Suprapubic skin (tissue), 4 donors: ENCODE results near the gene RPE. TPM values are rescaled to one million over a fixed set of nuclear protein-coding genes. Genes with fewer than 3 reads are reported as not detected.

ENCODE experiments used
- DNase-seq, 2 donors: peaks; one replicate each; pipeline ENCODE4 v3.0.0-alpha.2; 2019; ENCODE audit warnings: low spot score in 2 of 2
- H3K27ac ChIP-seq: fragments of 200-600 bp; sonication (generic); one replicate; pipeline ENCODE4 v1.5.1; 2019
- H3K27me3 ChIP-seq: fragments of 200-600 bp; sonication (generic); one replicate; pipeline ENCODE4 v1.5.1; 2019
- H3K36me3 ChIP-seq: fragments of 200-600 bp; sonication (generic); one replicate; pipeline ENCODE4 v1.5.1; 2019
- H3K4me1 ChIP-seq: fragments of 200-600 bp; sonication (generic); one replicate; pipeline ENCODE4 v1.5.1; 2019
- H3K4me3 ChIP-seq: fragments of 200-600 bp; sonication (generic); one replicate; pipeline ENCODE4 v1.5.1; 2019; ENCODE audit warnings: mild to moderate bottlenecking
- H3K9me3 ChIP-seq: fragments of 200-600 bp; sonication (generic); one replicate; pipeline ENCODE4 v1.5.1; 2019
- EP300 ChIP-seq: sonication (generic); formaldehyde crosslinking; IDR thresholded peaks from one replicate; pipeline ENCODE4 v1.6.1; 2017; ENCODE audit warnings: antibody characterized with exemption
- POLR2A ChIP-seq, 2 donors: fragments of 450-650 bp; IDR thresholded peaks; one replicate each; pipeline ENCODE4 v1.6.1; 2017; ENCODE audit warnings: antibody characterized with exemption in 2 of 2, mild to moderate bottlenecking in 2 of 2, moderate library complexity in 2 of 2
- POLR2AphosphoS5 ChIP-seq, 3 donors: sonication (generic); formaldehyde crosslinking; IDR thresholded peaks; one replicate each; pipeline ENCODE4 v1.6.1; 2017; ENCODE audit warnings: antibody characterized with exemption in 3 of 3
- WGBS: methylation state at CpG from one replicate; pipeline ENCODE4 v1.1.5; 2018; 5-methylcytosine and 5-hydroxymethylcytosine counted together
- total RNA-seq, 4 donors: library from RNA; depleted of rRNA; stranded (reverse); fragments of >200 nt; gene quantifications; one replicate each; pipeline ENCODE4 v1.1.0, GENCODE V29; 2016
- TF ChIP-seq, protein P1 (sequence below), 2 donors: fragments of 200-600 bp in 1 of 2; fragments of 450-650 bp in 1 of 2; sonication (generic) in 1 of 2; IDR thresholded peaks; one replicate each; pipeline ENCODE4 v1.5.1; 2016 to 2019; ENCODE audit warnings: antibody characterized with exemption in 2 of 2, mild to moderate bottlenecking in 1 of 2, moderate library complexity in 1 of 2

RPE gene
- total RNA-seq, result 10 to 100 TPM; 33.6 to 74.0 (median 46.6) TPM

DNA sequence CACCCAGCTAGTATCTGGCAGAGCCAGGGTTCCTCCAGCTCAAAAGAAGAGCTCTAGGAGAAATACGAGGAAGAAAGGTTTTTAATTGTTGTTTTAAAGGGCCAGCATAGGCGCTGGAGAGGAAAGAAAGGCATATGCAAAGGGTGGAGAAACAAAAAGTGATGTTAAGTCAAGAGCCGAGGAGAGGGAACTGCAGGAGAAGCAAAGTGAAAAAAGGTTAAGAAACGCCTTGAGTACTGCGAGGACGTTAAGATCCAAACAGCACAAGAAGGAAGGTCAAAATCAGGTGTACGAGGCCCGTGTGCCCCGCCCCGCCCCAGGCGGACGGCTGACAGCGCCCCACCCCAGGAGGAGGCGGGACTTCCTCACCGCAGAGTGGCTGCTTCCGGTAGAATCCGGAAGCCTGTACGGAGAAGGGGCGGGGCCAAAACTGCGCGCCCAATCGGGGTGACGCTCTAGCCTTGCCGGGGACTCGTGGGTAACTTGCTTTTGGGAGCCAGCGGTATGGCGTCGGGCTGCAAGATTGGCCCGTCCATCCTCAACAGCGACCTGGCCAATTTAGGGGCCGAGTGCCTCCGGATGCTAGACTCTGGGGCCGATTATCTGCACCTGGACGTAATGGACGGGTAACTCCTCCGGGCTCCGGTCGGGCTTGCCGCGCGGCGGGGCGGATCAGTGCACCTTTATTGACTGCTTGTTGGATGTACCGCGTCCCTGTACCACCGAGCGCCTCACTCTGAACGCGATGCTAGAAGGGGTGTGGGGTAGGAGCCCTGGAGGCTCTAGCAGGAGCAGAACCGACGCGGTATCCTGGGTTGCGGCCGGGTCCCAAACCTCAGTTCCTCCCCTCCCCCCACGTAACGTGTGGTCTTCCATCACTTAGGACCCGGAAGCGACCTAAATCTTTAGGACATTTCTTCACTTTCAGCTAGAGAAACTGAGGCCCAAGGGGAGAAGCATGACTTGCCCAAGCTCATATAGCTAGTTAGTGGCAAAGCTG, at the start of gene RPE:
Gene RPE, plus strand, starts transcription at position 481 of the 1,000 bp plus-strand sequence. Its CDS starts 24 bp downstream, at position 505.
- H3K9me3 ChIP-seq, result no peaks in the 10 kb centered on the region
- no peaks in the 10 kb centered on the region for H3K27me3 ChIP-seq
- H3K4me1 ChIP-seq, result peaks cover 38% of the 10 kb centered on the region
- no peaks in the 10 kb centered on the region for H3K36me3 ChIP-seq
- TF ChIP-seq, protein P1, sequence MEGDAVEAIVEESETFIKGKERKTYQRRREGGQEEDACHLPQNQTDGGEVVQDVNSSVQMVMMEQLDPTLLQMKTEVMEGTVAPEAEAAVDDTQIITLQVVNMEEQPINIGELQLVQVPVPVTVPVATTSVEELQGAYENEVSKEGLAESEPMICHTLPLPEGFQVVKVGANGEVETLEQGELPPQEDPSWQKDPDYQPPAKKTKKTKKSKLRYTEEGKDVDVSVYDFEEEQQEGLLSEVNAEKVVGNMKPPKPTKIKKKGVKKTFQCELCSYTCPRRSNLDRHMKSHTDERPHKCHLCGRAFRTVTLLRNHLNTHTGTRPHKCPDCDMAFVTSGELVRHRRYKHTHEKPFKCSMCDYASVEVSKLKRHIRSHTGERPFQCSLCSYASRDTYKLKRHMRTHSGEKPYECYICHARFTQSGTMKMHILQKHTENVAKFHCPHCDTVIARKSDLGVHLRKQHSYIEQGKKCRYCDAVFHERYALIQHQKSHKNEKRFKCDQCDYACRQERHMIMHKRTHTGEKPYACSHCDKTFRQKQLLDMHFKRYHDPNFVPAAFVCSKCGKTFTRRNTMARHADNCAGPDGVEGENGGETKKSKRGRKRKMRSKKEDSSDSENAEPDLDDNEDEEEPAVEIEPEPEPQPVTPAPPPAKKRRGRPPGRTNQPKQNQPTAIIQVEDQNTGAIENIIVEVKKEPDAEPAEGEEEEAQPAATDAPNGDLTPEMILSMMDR (IDR thresholded peaks at IDR 0.05), result no peak
- no peak for TF ChIP-seq EP300
- peak in 1 of 2 donors; percentile 46 for TF ChIP-seq POLR2A (IDR thresholded peaks at IDR 0.05)
- peak in 2 of 3 donors; percentile 5 to 9 for TF ChIP-seq POLR2AphosphoS5 (IDR thresholded peaks at IDR 0.05)
- peak within 1 kb of the TSS; percentile 93 for H3K4me3 ChIP-seq
- under 1% methylated on average over 42 of the region's 58 CpGs for WGBS
- H3K27ac ChIP-seq, result peak within 1 kb of the TSS; percentile 82
- peak; percentile 97 for DNase-seq

GRCh38 chr2:209956271-209956670, 46.2 kb upstream of the RPE start:
- H3K4me3 ChIP-seq, result no peak overlapping the region
- WGBS, result 70% methylated on average over 2 of the region's 2 CpGs
- TF ChIP-seq, protein P1 (IDR thresholded peaks at IDR 0.05), result no peak
- TF ChIP-seq POLR2AphosphoS5 (IDR thresholded peaks at IDR 0.05) (no peak), EP300 (no peak), POLR2A (IDR thresholded peaks at IDR 0.05) (no peak)
- H3K4me1 ChIP-seq, result no peaks in the 10 kb centered on the region
- H3K27me3 ChIP-seq, result no peaks in the 10 kb centered on the region
- no peaks in the 10 kb centered on the region for H3K9me3 ChIP-seq
- DNase-seq, result no peak
- no peaks in the 10 kb centered on the region for H3K36me3 ChIP-seq
- no peak overlapping the region for H3K27ac ChIP-seq

DNA sequence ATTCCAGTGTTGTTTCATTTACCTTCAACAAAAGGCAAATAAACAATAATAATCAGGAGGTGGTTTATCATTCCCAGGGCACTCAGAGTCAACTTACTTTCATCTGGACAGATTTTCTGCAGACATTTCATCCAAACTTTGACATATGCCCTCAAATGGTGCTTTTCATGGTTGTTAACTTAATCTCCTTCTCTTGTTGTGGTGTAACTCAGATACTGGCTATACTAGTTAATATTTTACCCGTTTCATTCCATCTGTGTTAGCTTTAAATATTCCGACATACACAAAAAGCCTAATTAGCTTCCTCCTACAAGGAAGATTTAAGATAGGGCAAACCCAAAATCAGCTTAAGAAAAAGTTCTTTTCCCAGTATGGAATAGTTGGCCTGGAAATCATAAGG, 44.4 kb upstream of the RPE start:
- no peaks in the 10 kb centered on the region for H3K9me3 ChIP-seq
- H3K27ac ChIP-seq, result no peak overlapping the region
- no peak for DNase-seq
- H3K36me3 ChIP-seq, result no peaks in the 10 kb centered on the region
- WGBS, result 82% methylated on average over 2 of the region's 2 CpGs
- no peak overlapping the region for H3K4me3 ChIP-seq
- no peaks in the 10 kb centered on the region for H3K27me3 ChIP-seq
- no peaks in the 10 kb centered on the region for H3K4me1 ChIP-seq
- no peak for TF ChIP-seq POLR2AphosphoS5 (IDR thresholded peaks at IDR 0.05)
- TF ChIP-seq, protein P1 (IDR thresholded peaks at IDR 0.05), result no peak
- no peak for TF ChIP-seq EP300
- no peak for TF ChIP-seq POLR2A (IDR thresholded peaks at IDR 0.05)

DNA sequence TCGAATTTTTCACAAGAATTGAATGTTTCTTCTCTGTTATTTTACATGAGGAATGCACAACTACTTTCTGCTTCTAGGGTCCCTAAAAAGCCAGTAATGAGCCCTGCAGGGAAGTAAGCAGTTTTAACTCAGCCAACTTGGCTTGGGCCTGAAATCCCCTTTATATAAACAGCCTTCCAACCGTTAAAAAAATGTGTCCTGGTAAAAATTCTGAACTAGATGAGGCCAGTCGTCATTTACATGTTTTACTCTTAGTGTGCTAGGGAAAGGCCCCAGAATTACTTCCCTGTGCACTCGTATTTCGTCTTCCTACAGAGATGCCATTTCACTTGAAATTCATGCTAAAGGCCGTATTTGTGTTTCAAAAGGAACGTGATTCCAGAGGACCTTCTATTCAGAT, 42.4 kb upstream of the RPE start:
- 77% methylated on average over 7 of the region's 7 CpGs for WGBS
- Histone ChIP-seq H3K4me1 (no peaks in the 10 kb centered on the region), H3K36me3 (no peaks in the 10 kb centered on the region), H3K27ac (no peak overlapping the region), H3K9me3 (no peaks in the 10 kb centered on the region), H3K4me3 (no peak overlapping the region), H3K27me3 (no peaks in the 10 kb centered on the region)
- no peak for DNase-seq
- TF ChIP-seq EP300 (no peak), POLR2A (IDR thresholded peaks at IDR 0.05) (no peak), POLR2AphosphoS5 (IDR thresholded peaks at IDR 0.05) (no peak)
- TF ChIP-seq, protein P1 (IDR thresholded peaks at IDR 0.05), result no peak
